Activated CD4-positive, alpha-beta T cell treated with anti-CD3 and anti-CD28 coated beads, Interleukin-2, amount 10 ng/mL, durations not matched to agents 7 days and 5 days (primary cell): ENCODE results near the gene SLC5A10. TPM values are rescaled to one million over a fixed set of nuclear protein-coding genes. Genes with fewer than 3 reads are reported as not detected.

Experiments
- CTCF ChIA-PET: fragments of 350-600 bp; sonication (Branson Sonifier 250); formaldehyde crosslinking; loops from one replicate; lab custom pipeline; 2021; ENCODE audit warnings: antibody characterized with exemption; lab: Charles Lee
- POLR2A ChIA-PET: fragments of 350-600 bp; sonication (Branson Sonifier 250); formaldehyde crosslinking; loops from one replicate; lab custom pipeline; 2021; ENCODE audit warnings: antibody characterized with exemption; lab: Charles Lee
- DNase-seq: peaks from one replicate; pipeline ENCODE4 v3.0.0-alpha.2; 2020
- H3K27ac Mint-ChIP-seq: one replicate; pipeline ENCODE4 v1.8.0; 2021; ENCODE audit warnings: mild to moderate bottlenecking, moderate library complexity, mixed read lengths
- H3K27me3 Mint-ChIP-seq: one replicate; pipeline ENCODE4 v1.8.0; 2021; ENCODE audit warnings: mixed read lengths
- H3K36me3 Mint-ChIP-seq: one replicate; pipeline ENCODE4 v1.8.0; 2021; ENCODE audit warnings: low read depth, mixed read lengths
- H3K4me1 Mint-ChIP-seq: one replicate; pipeline ENCODE4 v1.8.0; 2021; ENCODE audit warnings: mixed read lengths
- H3K4me3 Mint-ChIP-seq: one replicate; pipeline ENCODE4 v1.8.0; 2021; ENCODE audit warnings: mild to moderate bottlenecking, moderate library complexity, mixed read lengths
- H3K9me3 Mint-ChIP-seq: one replicate; pipeline ENCODE4 v1.8.0; 2021; ENCODE audit warnings: mixed read lengths
- total RNA-seq, 2 experiments: library from RNA; stranded (reverse); gene quantifications; one replicate each; pipeline ENCODE4 v1.2.3, GENCODE V29; 2021

Gene SLC5A10
- total RNA-seq, 2 experiments from 2014 or later = not detected

DNA sequence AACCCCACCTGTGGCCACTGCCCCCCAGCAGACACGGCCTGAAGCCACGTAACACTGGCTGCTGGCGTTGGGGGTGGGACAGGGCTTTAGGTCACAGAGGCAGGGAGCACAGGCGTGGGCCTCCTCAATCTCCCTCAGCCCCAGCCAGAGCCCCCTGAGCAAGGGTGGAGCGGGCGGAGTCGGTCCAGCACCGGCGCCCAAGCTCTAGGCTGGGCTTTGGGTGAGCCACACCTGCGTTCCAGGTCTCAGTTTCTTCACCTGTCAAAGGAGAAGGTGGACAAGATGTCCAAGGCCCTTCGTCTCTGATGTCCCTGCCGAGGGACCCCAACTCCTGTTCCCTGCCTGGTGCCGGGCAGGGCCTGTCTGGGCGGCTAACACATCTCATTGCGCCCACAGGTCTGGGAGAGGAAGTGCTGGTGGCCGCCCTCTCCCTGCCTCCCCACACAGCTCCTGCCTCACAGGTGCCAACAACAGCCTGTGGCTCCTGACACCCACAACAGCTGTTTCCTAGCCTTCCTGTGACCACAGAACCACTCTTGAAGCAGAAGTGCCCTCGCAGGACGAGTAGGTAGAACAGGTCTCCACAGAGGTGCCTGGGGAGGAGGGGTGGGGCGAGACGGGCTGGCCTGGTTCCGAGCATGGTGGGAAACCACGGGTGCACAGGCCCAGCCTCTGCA lies 40.6 kb downstream of the SLC5A10 start:
- DNase-seq = peak; percentile 66
- Mint-ChIP-seq H3K9me3 (peaks cover 13% of the 10 kb centered on the region), H3K27ac (peak overlapping the region; percentile 50), H3K4me1 (peaks cover 20% of the 10 kb centered on the region), H3K27me3 (no peaks in the 10 kb centered on the region), H3K36me3 (peaks cover 16% of the 10 kb centered on the region), H3K4me3 (no peak overlapping the region)
- CTCF ChIA-PET = interaction anchor here (2.0 kb wide), 1 partner anchor 11 kb away, joined by 7 read pairs; the partner anchor contains the start of gene FAM83G
- POLR2A ChIA-PET = no interaction called here

- peaks cover 20% of the 10 kb centered on the region for H3K4me1 Mint-ChIP-seq
- no peaks in the 10 kb centered on the region for H3K27me3 Mint-ChIP-seq
- peaks cover 16% of the 10 kb centered on the region for H3K36me3 Mint-ChIP-seq
- H3K4me3 Mint-ChIP-seq = no peak overlapping the region
- no peak for DNase-seq
- H3K27ac Mint-ChIP-seq = no peak overlapping the region
- H3K9me3 Mint-ChIP-seq = peaks cover 13% of the 10 kb centered on the region
- CTCF ChIA-PET = interaction anchor here (2.0 kb wide), 1 partner anchor 9 kb away, joined by 5 read pairs; no protein-coding TSS in a partner anchor
- POLR2A ChIA-PET = no interaction called here
These were observed 42.1 kb downstream of the SLC5A10 start for GRCh38 chr17:18993905-18994526.

DNA sequence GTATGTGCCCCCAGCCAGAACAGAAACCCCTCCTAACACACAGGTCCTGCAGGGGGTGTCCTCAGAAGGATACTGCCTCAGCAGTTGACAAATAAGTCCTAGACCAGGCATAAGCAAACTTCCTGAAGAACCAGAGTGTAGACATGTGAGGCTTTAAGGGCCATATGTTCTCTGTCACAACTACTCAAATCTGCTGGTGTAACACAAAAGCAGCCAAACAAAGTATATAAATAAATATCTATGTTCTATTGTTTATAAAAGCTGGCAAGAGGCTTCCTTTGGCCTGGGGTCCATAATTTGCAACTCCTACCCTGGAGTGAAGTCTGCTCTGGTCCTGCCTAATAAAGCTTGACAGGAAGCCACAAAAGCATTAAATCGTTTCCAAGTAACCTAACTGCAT lies 42.7 kb downstream of the SLC5A10 start:
- no peaks in the 10 kb centered on the region for H3K27me3 Mint-ChIP-seq
- H3K9me3 Mint-ChIP-seq = peaks cover 13% of the 10 kb centered on the region
- H3K27ac Mint-ChIP-seq = no peak overlapping the region
- POLR2A ChIA-PET = no interaction called here
- H3K4me3 Mint-ChIP-seq = no peak overlapping the region
- peaks cover 16% of the 10 kb centered on the region for H3K36me3 Mint-ChIP-seq
- peaks cover 20% of the 10 kb centered on the region for H3K4me1 Mint-ChIP-seq
- DNase-seq = no peak
- CTCF ChIA-PET = interaction anchor here (2.0 kb wide), 1 partner anchor 8 kb away, joined by 5 read pairs; no protein-coding TSS in a partner anchor

DNA sequence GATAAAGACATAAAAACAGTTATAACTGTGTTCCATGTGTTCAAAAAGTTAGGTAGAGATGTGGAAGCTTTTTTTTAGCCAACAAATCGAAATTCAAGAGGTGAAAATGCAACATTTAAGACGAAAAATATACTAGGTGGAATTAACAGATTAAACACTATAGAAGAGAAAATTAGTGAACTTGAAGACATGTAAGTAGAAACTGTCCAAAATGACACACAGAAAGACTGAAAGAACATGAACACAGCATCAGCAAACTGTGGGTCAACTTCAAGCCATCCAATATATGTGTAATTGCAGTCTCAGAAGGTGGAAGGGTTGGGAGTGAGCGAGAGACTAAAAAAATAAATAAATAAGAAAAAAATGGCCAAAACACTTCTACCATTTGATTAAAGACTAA lies 43.3 kb downstream of the SLC5A10 start:
- ChIA-PET CTCF (interaction anchor here (2.0 kb wide), 1 partner anchor 7 kb away, joined by 5 read pairs; no protein-coding TSS in a partner anchor), POLR2A (no interaction called here)
- Mint-ChIP-seq H3K4me3 (no peak overlapping the region), H3K27ac (no peak overlapping the region), H3K4me1 (peaks cover 20% of the 10 kb centered on the region), H3K27me3 (no peaks in the 10 kb centered on the region), H3K9me3 (peaks cover 13% of the 10 kb centered on the region), H3K36me3 (peaks cover 16% of the 10 kb centered on the region)
- no peak for DNase-seq

GRCh38 chr17:18996458-18996857 lies 44.5 kb downstream of the SLC5A10 start:
- Mint-ChIP-seq H3K27ac (no peak overlapping the region), H3K36me3 (peaks cover 16% of the 10 kb centered on the region), H3K4me3 (no peak overlapping the region), H3K27me3 (no peaks in the 10 kb centered on the region), H3K9me3 (peaks cover 13% of the 10 kb centered on the region), H3K4me1 (peaks cover 25% of the 10 kb centered on the region)
- ChIA-PET POLR2A (no interaction called here), CTCF (interaction anchor here (0.6 to 3.2 kb wide), 4 partner anchors 11 to 47 kb away, joined by 3 to 13 read pairs (median 8); no protein-coding TSS in a partner anchor)
- no peak for DNase-seq

DNA sequence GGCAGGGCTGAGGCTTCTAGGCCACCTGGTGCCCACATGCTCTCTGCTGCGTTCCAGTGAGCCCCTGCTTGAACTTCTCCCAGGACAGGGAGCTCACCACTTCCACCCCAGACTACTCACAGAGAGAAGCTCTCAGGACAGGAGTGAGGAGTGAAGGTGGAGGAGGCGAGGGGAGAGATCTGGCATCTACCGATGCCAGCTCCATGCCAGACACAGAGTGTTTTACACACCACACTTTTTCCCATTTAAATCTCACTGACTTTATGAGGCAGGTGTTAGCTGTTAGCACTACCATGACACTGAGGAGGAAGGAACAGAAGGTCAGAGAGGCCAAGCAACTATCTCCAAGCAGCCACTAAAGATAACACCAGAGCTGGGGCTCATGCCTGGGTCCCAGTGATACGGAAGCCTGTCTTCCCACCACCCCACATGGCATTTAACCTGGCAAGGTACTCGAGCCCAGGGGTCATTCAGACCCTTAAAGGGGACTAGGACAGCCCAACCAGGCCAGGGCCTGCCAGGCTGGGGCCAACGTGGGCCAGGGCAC lies 45.8 kb downstream of the SLC5A10 start:
- no peak for DNase-seq
- H3K4me1 Mint-ChIP-seq = peaks cover 30% of the 10 kb centered on the region
- no peak overlapping the region for H3K27ac Mint-ChIP-seq
- ChIA-PET POLR2A (no interaction called here), CTCF (interaction anchor here (0.6 to 3.2 kb wide), 4 partner anchors 8 to 37 kb away, joined by 3 to 13 read pairs (median 8); no protein-coding TSS in a partner anchor)
- H3K4me3 Mint-ChIP-seq = no peak overlapping the region
- peaks cover 13% of the 10 kb centered on the region for H3K9me3 Mint-ChIP-seq
- H3K36me3 Mint-ChIP-seq = peaks cover 18% of the 10 kb centered on the region
- no peaks in the 10 kb centered on the region for H3K27me3 Mint-ChIP-seq

DNA sequence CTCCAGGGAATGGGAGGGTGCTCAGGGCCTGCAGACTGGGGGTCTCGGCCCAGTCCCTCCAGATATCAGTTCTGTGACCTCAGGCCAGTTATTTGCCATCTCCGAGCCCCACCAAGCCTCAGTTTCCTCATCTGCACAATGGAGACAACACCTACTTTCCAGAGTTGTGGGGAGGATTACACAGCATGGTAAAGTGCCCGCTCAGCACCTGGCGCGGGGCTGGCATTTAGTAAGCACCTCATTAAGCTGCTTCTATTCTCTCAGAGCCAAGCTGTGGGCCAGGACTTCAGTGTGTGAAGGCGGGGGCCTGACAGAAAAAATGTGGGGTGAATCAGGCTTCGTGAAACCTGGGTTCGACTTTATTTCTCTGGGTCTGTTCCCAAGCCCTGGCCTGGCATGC lies 47.4 kb downstream of the SLC5A10 start:
- Mint-ChIP-seq H3K36me3 (peaks cover 18% of the 10 kb centered on the region), H3K4me3 (no peak overlapping the region), H3K27me3 (no peaks in the 10 kb centered on the region), H3K9me3 (peaks cover 13% of the 10 kb centered on the region), H3K4me1 (peaks cover 28% of the 10 kb centered on the region), H3K27ac (no peak overlapping the region)
- CTCF ChIA-PET = interaction anchor here (3.2 kb wide), 1 partner anchor 39 kb away, joined by 12 read pairs; no protein-coding TSS in a partner anchor
- DNase-seq = no peak
- POLR2A ChIA-PET = no interaction called here

- CTCF ChIA-PET = no interaction called here
- H3K4me1 Mint-ChIP-seq = peaks cover 31% of the 10 kb centered on the region
These were observed 47.9 kb downstream of the SLC5A10 start for GRCh38 chr17:18999911-19000310.

GRCh38 chr17:19000531-19001325 lies 48.8 kb downstream of the SLC5A10 start:
- no peak overlapping the region for H3K27ac Mint-ChIP-seq
- CTCF ChIA-PET = interaction anchor here (0.7 to 1.8 kb wide), 3 partner anchors 14 to 42 kb away, joined by 3 to 5 read pairs (median 4); no protein-coding TSS in a partner anchor

More at GRCh38 chr17:18999911-19000310, 47.9 kb downstream of the SLC5A10 start:
- Mint-ChIP-seq H3K27ac (no peak overlapping the region), H3K9me3 (peaks cover 11% of the 10 kb centered on the region), H3K36me3 (peaks cover 16% of the 10 kb centered on the region), H3K27me3 (no peaks in the 10 kb centered on the region), H3K4me3 (no peak overlapping the region)
- POLR2A ChIA-PET = no interaction called here
- DNase-seq = no peak

GRCh38 chr17:19001907-19002590 lies 50.1 kb downstream of the SLC5A10 start:
- CTCF ChIA-PET = interaction anchor here (1.2 to 1.8 kb wide), 3 partner anchors 8 to 45 kb away, joined by 3 to 5 read pairs (median 4); no protein-coding TSS in a partner anchor

More at GRCh38 chr17:19000531-19001325, 48.8 kb downstream of the SLC5A10 start:
- Mint-ChIP-seq H3K4me3 (no peak overlapping the region), H3K4me1 (peaks cover 34% of the 10 kb centered on the region), H3K27me3 (no peaks in the 10 kb centered on the region), H3K9me3 (peaks cover 6% of the 10 kb centered on the region), H3K36me3 (peaks cover 11% of the 10 kb centered on the region)
- POLR2A ChIA-PET = no interaction called here
- DNase-seq = no peak

GRCh38 chr17:19002805-19003542 lies 51.0 kb downstream of the SLC5A10 start:
- DNase-seq = peak; percentile 28
- Mint-ChIP-seq H3K4me3 (peak overlapping the region; percentile 86), H3K27ac (peak overlapping the region; percentile 71), H3K9me3 (no peaks in the 10 kb centered on the region), H3K4me1 (peaks cover 34% of the 10 kb centered on the region), H3K27me3 (peaks cover 7% of the 10 kb centered on the region), H3K36me3 (peaks cover 2% of the 10 kb centered on the region)
- ChIA-PET CTCF (interaction anchor here (1.0 to 2.6 kb wide), 5 partner anchors 9 to 46 kb away, joined by 3 to 7 read pairs (median 4); no protein-coding TSS in a partner anchor), POLR2A (no interaction called here)

More at GRCh38 chr17:19001907-19002590, 50.1 kb downstream of the SLC5A10 start:
- Mint-ChIP-seq H3K27me3 (peaks cover 7% of the 10 kb centered on the region), H3K9me3 (no peaks in the 10 kb centered on the region), H3K27ac (peak overlapping the region; percentile 10), H3K4me3 (peak overlapping the region; percentile 26), H3K4me1 (peaks cover 34% of the 10 kb centered on the region), H3K36me3 (peaks cover 2% of the 10 kb centered on the region)
- no peak for DNase-seq
- POLR2A ChIA-PET = no interaction called here
